ENCODE results near the gene ASXL2. TPM values are rescaled to one million over a fixed set of nuclear protein-coding genes. Genes with fewer than 3 reads are reported as not detected.

ASXL2 gene
- total RNA-seq, 1 experiment from 2014 or later: 12.1 TPM

DNA sequence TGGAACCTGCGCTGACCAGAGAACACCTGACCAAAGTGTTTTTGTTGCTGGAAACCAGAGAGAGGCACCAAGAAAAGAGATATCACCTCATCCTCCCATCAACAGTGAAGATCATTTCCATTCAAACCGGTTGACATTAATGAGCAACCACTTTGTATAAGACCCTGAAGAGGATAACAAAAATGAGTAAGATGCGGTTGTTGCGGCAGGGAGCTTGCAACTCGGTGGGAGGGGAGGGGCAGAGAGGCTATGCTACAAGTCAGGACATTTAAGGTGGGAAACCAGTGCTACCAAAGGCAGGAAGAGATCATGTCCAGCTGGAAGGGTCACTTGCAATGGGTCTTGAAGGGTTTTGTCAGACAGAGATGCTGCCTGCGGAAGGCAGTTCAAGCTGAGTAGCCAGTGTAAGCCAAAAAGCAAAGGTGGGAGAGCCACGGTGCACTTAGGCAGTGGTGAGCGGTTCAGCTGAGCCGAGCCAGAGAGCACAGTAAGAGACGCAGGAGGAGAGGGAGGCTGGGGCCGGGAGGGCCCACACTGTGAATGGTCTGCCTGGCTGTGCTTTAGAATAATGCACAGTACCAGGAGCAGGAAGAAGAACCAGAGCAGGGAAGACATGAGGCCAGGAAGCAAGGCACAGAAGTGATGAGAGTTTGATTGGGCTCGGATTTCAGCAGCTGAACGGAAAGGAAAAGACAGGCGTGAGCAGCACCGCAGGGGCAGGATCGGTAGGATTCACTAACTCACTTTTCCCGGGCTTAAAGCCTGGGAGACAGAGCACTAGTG lies 180.5 kb downstream of the ASXL2 start:
- DNase-seq (ENCODE audit: low spot score): no peak

DNA sequence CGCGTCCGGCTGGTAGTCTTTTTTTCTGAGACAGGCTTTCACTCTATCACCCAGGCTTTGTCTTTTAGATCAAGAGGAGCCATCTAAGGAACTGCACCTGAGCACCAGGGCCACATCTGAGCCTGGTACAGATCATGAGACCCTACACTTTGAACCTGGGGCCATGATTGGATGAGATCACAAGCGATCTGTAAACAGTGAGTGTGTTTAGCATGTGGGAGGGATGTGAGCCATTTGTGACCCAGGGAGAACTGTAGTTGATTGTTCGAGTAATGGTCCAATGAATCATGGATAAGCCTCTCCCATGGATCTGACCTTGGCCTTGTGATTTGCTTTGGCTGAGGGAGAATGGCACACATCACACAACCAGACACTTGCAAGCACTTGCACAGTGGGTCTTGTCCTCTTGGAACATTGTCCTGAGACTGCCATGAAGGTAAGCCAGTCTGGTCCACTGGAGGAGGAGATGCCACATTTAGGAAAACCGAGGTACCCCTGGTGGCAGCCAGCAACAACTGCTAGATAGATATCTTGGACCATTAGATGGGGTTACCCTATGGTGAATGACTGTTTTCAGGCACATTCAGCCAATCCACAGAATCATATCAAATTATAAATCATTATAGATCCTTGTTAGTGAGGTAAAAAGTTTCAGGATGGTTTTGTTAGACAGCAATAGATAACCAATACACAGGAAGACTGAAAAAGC lies 185.4 kb downstream of the ASXL2 start:
- no peak for DNase-seq (ENCODE audit: low spot score)

DNA sequence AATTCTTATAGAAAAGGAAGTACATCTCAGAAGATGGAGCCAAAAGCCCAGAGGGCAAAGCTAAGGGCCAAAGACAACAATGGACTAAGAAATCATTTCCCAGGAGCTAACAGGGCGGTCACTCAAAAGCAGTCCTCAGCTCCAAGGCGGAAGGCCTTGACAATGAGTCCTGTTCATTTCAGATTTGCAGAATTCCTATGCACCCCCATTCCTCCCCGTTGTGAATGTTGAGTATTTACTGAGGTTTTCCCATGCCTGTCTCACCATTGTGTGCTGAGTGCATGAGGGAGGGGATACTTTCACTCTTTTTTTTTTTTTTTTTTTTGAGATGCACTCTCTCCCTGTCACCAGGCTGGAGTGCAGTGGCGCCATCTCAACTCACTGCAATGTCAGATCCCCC lies 186.1 kb downstream of the ASXL2 start:
- DNase-seq (ENCODE audit: low spot score): no peak

DNA sequence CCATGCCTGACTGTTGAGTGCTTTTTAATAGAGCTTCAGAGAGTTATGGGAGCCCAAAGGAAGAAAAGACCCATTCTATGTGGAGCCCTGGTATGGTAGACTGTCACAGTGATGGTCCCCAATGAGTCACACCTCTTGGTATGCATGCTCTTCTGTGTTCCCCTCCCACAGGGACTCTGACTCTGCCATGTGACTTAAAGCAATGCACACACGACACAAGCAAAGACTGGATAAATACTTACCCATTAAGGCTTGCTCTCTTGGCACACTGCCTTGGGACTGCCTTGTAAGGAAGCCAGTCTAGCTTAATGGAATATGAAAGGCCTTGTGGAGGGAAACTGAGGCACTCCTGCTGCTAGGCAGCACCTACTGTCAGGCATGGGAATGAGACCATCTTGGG lies 188.2 kb downstream of the ASXL2 start:
- DNase-seq (ENCODE audit: low spot score): no peak

DNA sequence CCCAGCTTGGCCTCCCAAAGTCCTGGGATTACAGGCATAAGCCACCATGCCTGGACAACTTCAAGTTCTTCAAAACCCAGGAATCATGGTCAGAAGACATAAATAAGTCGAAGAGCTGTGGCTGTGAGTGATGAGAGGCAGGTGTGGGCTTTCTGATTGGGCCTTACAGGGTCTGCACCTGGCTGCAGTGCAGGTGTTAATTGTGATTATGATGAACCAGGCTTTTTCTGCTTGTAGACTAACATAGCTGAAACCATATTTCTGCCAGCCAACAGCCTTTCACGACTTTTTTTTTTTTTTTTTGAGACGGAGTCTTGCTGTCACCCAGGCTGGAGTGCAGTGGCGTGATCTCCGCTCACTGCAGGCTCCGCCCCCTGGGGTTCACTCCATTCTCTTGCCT lies 190.1 kb downstream of the ASXL2 start:
- DNase-seq (ENCODE audit: low spot score): no peak

DNA sequence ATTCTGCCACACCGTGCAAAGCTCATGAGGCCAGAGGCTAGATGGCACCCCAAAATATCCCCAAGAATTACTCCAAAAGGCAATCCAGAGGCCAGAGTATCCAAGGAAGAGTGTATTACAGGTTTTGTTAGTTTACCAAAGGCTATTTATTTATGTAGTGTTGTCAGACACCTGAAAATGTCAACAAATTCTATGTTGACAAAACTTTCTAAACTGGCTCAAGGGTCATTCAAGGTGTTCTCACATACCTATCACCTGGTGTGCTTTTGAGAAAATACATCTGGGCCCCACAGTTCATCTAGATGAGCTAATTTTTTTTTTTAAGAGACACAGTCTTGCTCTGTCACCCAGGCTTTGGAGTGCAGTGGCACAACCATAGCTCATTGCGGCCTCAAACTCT lies 192.5 kb downstream of the ASXL2 start:
- no peak for DNase-seq (ENCODE audit: low spot score)

DNA sequence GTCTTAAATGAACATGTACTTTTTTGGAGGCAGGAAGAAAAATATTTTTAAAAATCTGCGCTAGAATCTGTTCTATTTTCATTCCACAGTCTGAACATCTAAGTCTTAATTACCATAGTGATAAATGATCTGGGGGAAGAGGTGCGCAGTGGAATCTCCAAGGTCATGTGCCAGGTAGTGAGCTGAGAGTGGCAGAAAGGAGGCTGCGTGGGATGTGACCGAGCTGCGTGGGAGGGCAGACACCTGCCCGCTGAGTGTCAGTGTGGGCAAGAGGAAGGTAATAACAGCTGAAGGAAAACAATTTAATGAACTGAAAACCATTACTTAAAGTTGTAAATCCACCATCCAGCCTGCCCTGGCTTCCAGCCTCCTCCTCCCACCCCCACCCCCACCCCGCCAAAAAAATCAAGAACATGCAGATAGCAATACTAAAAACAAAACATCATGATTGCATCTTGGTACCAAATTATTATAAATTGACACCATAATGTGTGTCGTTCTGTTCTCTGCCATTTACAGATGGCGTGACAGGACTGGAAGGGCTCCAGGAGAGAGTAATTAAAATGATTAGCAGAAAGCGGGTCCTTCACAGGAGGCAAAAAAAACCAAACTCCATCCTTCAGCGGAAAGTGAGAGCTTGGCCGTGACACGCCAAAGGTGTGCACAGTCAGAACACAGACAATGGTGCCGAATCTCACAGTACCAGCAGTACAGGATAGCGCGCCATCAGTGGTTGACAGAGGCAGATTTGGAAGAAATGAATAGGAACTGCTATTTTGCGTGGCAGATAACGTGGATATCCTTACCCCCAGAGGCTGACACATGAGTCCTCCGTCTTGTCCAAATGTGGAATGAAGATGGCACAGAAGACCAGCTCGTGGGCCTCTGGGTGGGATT lies 193.5 kb downstream of the ASXL2 start:
- no peak for DNase-seq (ENCODE audit: low spot score)

Small RNA genes within 50 kb of the gene (small RNA-seq; reads per million reads assigned to genes)
- gene NDUFB4P4 (not detected), gene RF00019 (not detected)

Other genes starting within 250 kb of the ASXL2 start
- gene DTNB, start 204.9 kb downstream of the ASXL2 start, total RNA-seq (2014; rRNA removed; shearing (Covaris generic)): 2.9 and 3.6 TPM in 2 replicates
- gene KIF3C, start 104.0 kb upstream of the ASXL2 start, total RNA-seq (2014; rRNA removed; shearing (Covaris generic)): 1.9 and 3.2 TPM in 2 replicates
- gene RAB10, start 155.6 kb upstream of the ASXL2 start, total RNA-seq (2014; rRNA removed; shearing (Covaris generic)): 118 and 135 TPM in 2 replicates

Measured in HT-29 (cell line).